HEK293 (cell line): ENCODE data around the gene VPS26C.
A peak's percentile ranks its signal among the peaks of the same experiment; 100 is the strongest.
"Not testable (repeated sequence)": the region's sequence is repeated elsewhere in the genome, so short reads cannot be mapped to it uniquely, and the experiment has no call there.

Experiments
- CTCF ChIA-PET: fragments of 350-600 bp; formaldehyde crosslinking; extraction: SDS; loops from one replicate; lab custom pipeline; 2021; ENCODE audit warnings: antibody characterized with exemption; lab: Yijun Ruan, JAX
- POLR2A ChIA-PET: fragments of 300-600 bp; formaldehyde crosslinking; extraction: SDS; loops from one replicate; lab custom pipeline; 2020; ENCODE audit warnings: antibody characterized with exemption, inconsistent platforms; lab: Yijun Ruan, JAX
- H3K27ac ChIP-seq: fragments of 200-500 bp; sonication (Bioruptor generic); 2 replicates; pipeline ENCODE4 v1.5.1; 2014; ENCODE audit warnings: low read depth, low read length, control low read depth, inconsistent platforms; ENCODE audit errors: extremely low read depth
- H3K36me3 ChIP-seq, 2 experiments: fragments of 200-500 bp in 1 of 2; sonication (Bioruptor generic) in 1 of 2; 1 replicate in 1 of 2; 2 replicates in 1 of 2; pipeline ENCODE4 v1.5.1; 2014 to 2017; ENCODE audit warnings: inconsistent platforms in 2 of 2, low read length in 2 of 2; ENCODE audit not compliant: control insufficient read depth in 2 of 2, insufficient read depth in 1 of 2
- H3K4me1 ChIP-seq: fragments of 200-500 bp; sonication (Bioruptor generic); 2 replicates; pipeline ENCODE4 v1.5.1; 2014; ENCODE audit warnings: mild to moderate bottlenecking, low read length, inconsistent platforms; ENCODE audit not compliant: control insufficient read depth, insufficient read depth
- H3K4me3 ChIP-seq: 2 replicates; pipeline ENCODE4 v1.5.1; 2011; ENCODE audit warnings: low read depth, mild to moderate bottlenecking, control low read depth, low read length, moderate library complexity
- H3K9me3 ChIP-seq: fragments of 200-500 bp; sonication (Bioruptor generic); 2 replicates; pipeline ENCODE4 v1.5.1; 2014; ENCODE audit warnings: low read depth, low read length, inconsistent platforms; ENCODE audit not compliant: control insufficient read depth, insufficient read depth
- KLF8 ChIP-seq: fragments of 450-650 bp; formaldehyde crosslinking; IDR thresholded peaks from 2 replicates; pipeline ENCODE4 v1.5.1; 2016; ENCODE audit warnings: missing biosample characterization, missing genetic modification characterization
- YY1 ChIP-seq: fragments of 450-650 bp; formaldehyde crosslinking; IDR thresholded peaks from 2 replicates; pipeline ENCODE4 v1.5.1; 2018; ENCODE audit warnings: missing biosample characterization, missing genetic modification characterization
- ZNF112 ChIP-seq: fragments of 450-650 bp; formaldehyde crosslinking; IDR thresholded peaks from 2 replicates; pipeline ENCODE4 v1.5.0; 2017; ENCODE audit warnings: missing biosample characterization, missing genetic modification characterization
- ZNF114 ChIP-seq: fragments of 450-650 bp; formaldehyde crosslinking; IDR thresholded peaks from 2 replicates; pipeline ENCODE4 v1.5.0; 2017; ENCODE audit warnings: missing biosample characterization, missing genetic modification characterization
- ZNF184 ChIP-seq: fragments of 450-650 bp; IDR thresholded peaks from 2 replicates; pipeline ENCODE4 v1.5.1; 2018; ENCODE audit warnings: missing biosample characterization, mild to moderate bottlenecking, missing genetic modification characterization
- ZNF335 ChIP-seq: fragments of 450-650 bp; formaldehyde crosslinking; conservative IDR thresholded peaks from 2 replicates; pipeline ENCODE4 v1.5.1; 2016; ENCODE audit warnings: missing biosample characterization, missing genetic modification characterization
- ZNF341 ChIP-seq: fragments of 450-650 bp; formaldehyde crosslinking; IDR thresholded peaks from 2 replicates; pipeline ENCODE4; 2016; ENCODE audit warnings: low read depth, missing biosample characterization, missing genetic modification characterization
- ZNF391 ChIP-seq: fragments of 450-650 bp; formaldehyde crosslinking; IDR thresholded peaks from 2 replicates; pipeline ENCODE4 v1.5.1; 2016; ENCODE audit warnings: low read depth, missing biosample characterization, missing genetic modification characterization, borderline replicate concordance
- ZNF473 ChIP-seq: fragments of 450-650 bp; formaldehyde crosslinking; IDR thresholded peaks from 2 replicates; pipeline ENCODE4 v1.5.1; 2017; ENCODE audit warnings: missing biosample characterization, missing genetic modification characterization
- ZNF521 ChIP-seq: fragments of 450-650 bp; formaldehyde crosslinking; IDR thresholded peaks from 2 replicates; pipeline ENCODE4 v1.5.1; 2017; ENCODE audit warnings: missing biosample characterization, mild to moderate bottlenecking, missing genetic modification characterization
- ZNF707 ChIP-seq: fragments of 450-650 bp; formaldehyde crosslinking; IDR thresholded peaks from 2 replicates; pipeline ENCODE4 v1.5.1; 2016; ENCODE audit warnings: missing biosample characterization, missing genetic modification characterization
- ZNF76 ChIP-seq: fragments of 450-650 bp; formaldehyde crosslinking; IDR thresholded peaks from 2 replicates; pipeline ENCODE4; 2016; ENCODE audit warnings: low read depth, missing biosample characterization, missing genetic modification characterization, borderline replicate concordance
- ZNF768 ChIP-seq: fragments of 450-650 bp; formaldehyde crosslinking; IDR thresholded peaks from 2 replicates; pipeline ENCODE4 v1.5.1; 2018; ENCODE audit warnings: missing biosample characterization, mild to moderate bottlenecking, missing genetic modification characterization
- TF ChIP-seq, protein P1 (sequence below): fragments of 450-650 bp; formaldehyde crosslinking; IDR thresholded peaks from 2 replicates; pipeline ENCODE4 v1.5.1; 2016; ENCODE audit warnings: missing biosample characterization, missing genetic modification characterization
- TF ChIP-seq, protein P2 (sequence below): fragments of 450-650 bp; formaldehyde crosslinking; IDR thresholded peaks from 2 replicates; pipeline ENCODE4 v1.5.1; 2016; ENCODE audit warnings: missing biosample characterization, missing genetic modification characterization
- TF ChIP-seq, protein P3 (sequence below): fragments of 450-650 bp; formaldehyde crosslinking; IDR thresholded peaks from 2 replicates; pipeline ENCODE4 v1.5.1; 2016; ENCODE audit warnings: missing biosample characterization, missing genetic modification characterization
- TF ChIP-seq, protein P4 (sequence below): fragments of 450-650 bp; formaldehyde crosslinking; IDR thresholded peaks from 2 replicates; pipeline ENCODE4 v1.5.1; 2016; ENCODE audit warnings: missing biosample characterization, missing genetic modification characterization
- TF ChIP-seq, protein P5 (sequence below): fragments of 450-650 bp; formaldehyde crosslinking; IDR thresholded peaks from 2 replicates; pipeline ENCODE4 v1.5.1; 2017; ENCODE audit warnings: missing biosample characterization, missing genetic modification characterization
- TF ChIP-seq, protein P6 (sequence below): fragments of 450-650 bp; formaldehyde crosslinking; IDR thresholded peaks from 2 replicates; pipeline ENCODE4 v1.5.1; 2016; ENCODE audit warnings: missing biosample characterization, missing genetic modification characterization, low read depth

The VPS26C gene

DNA sequence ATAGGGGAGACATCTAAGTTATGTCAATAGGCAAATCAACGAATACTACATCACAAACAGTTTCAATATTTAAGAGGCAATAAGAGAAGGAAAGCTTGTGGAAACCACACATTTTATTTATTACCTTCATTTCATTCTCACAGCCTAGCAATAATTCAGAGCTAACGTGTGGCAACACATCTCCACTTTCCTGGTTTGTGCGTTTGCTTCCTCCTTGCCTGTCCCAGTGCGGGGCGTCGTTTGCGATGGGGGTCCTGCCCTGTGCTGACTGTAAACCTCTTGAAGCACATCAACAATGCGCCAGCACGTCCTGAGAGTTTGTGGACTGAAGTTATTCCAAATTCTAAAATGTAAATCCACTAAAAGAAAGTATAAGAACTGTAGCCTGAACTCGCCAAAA is 14.4 kb upstream of the VPS26C start:
- Histone ChIP-seq H3K27ac (no peak overlapping the region), H3K4me3 (no peak overlapping the region), H3K9me3 (no peaks in the 10 kb centered on the region), H3K4me1 (no peaks in the 10 kb centered on the region), H3K36me3 (no peaks in the 10 kb centered on the region)
- CTCF ChIA-PET = no interaction called here
- TF ChIP-seq, protein P1, sequence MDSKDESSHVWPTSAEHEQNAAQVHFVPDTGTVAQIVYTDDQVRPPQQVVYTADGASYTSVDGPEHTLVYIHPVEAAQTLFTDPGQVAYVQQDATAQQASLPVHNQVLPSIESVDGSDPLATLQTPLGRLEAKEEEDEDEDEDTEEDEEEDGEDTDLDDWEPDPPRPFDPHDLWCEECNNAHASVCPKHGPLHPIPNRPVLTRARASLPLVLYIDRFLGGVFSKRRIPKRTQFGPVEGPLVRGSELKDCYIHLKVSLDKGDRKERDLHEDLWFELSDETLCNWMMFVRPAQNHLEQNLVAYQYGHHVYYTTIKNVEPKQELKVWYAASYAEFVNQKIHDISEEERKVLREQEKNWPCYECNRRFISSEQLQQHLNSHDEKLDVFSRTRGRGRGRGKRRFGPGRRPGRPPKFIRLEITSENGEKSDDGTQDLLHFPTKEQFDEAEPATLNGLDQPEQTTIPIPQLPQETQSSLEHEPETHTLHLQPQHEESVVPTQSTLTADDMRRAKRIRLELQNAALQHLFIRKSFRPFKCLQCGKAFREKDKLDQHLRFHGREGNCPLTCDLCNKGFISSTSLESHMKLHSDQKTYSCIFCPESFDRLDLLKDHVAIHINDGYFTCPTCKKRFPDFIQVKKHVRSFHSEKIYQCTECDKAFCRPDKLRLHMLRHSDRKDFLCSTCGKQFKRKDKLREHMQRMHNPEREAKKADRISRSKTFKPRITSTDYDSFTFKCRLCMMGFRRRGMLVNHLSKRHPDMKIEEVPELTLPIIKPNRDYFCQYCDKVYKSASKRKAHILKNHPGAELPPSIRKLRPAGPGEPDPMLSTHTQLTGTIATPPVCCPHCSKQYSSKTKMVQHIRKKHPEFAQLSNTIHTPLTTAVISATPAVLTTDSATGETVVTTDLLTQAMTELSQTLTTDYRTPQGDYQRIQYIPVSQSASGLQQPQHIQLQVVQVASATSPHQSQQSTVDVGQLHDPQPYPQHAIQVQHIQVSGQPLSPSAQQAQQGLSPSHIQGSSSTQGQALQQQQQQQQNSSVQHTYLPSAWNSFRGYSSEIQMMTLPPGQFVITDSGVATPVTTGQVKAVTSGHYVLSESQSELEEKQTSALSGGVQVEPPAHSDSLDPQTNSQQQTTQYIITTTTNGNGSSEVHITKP (tag by site-specific recombination) = peak; percentile 26; the same call in 1 of the 2 replicates
- no peak for TF ChIP-seq ZNF341 (tag by site-specific recombination)
- no peak for TF ChIP-seq ZNF521
- no peak for TF ChIP-seq ZNF768 (tag by site-specific recombination)
- no peak for TF ChIP-seq ZNF114
- TF ChIP-seq YY1 = no peak
- TF ChIP-seq ZNF335 = peak; percentile 59; the same call in 1 of the 2 replicates
- POLR2A ChIA-PET = interaction anchor here (0.6 to 1.2 kb wide), 3 partner anchors 13 to 43 kb away, joined by 3 to 6 read pairs (median 5); partner anchors contain the start of gene VPS26C

DNA sequence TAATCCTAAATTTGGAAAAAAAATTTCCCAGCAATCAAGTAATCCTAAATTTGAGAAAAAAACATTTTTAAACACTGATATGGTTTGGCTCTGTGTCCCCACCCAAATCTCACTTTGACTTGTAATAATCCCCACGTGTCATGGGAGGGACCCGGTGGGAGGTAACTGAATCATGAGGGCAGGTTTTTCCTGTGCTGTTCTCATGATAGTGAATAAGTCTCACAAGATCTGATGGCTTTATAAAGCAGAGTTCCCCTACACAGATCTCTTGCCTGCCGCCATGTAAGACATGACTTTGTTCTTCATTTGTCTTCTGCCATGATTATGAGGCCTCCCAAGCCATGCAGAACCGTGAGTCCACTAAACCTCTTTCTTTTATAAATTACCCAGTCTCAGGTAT is 12.1 kb upstream of the VPS26C start:
- CTCF ChIA-PET, H3K4me3 ChIP-seq, H3K4me1 ChIP-seq, H3K36me3 ChIP-seq, H3K27ac ChIP-seq, H3K9me3 ChIP-seq, POLR2A ChIA-PET: not testable (repeated sequence)
- TF ChIP-seq, protein P2, sequence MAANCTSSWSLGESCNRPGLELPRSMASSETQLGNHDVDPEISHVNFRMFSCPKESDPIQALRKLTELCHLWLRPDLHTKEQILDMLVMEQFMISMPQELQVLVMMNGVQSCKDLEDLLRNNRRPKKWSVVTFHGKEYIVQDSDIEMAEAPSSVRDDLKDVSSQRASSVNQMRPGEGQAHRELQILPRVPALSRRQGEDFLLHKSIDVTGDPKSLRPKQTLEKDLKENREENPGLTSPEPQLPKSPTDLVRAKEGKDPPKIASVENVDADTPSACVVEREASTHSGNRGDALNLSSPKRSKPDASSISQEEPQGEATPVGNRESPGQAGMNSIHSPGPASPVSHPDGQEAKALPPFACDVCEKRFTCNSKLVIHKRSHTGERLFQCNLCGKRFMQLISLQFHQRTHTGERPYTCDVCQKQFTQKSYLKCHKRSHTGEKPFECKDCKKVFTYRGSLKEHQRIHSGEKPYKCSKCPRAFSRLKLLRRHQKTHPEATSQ (tag by site-specific recombination) = peak; percentile 55; the same call in 1 of the 2 replicates

DNA sequence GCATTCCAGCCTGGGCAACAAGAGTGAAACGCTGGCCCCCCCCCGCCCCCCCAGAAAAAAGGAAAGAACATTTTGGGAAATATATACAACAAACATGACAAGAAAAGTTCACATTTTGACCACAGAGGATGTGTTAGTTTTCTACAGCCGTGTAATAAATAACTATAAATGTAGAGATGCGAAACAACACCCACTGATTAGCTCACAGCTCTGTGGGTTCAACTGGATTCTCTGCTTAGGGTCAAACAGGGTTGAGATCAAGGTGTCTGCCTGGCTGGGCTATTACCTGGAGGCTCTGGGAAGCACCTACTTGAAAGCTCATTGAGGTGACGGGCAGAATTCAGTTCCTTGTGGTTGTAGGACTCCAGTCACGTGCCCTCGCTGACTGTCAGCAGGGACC is 11.1 kb upstream of the VPS26C start:
- Histone ChIP-seq H3K9me3 (no peaks in the 10 kb centered on the region), H3K36me3 (no peaks in the 10 kb centered on the region), H3K4me1 (no peaks in the 10 kb centered on the region), H3K4me3 (no peak overlapping the region), H3K27ac (no peak overlapping the region)
- ChIA-PET POLR2A (interaction anchor here (0.8 kb wide), 1 partner anchor 31 kb away, joined by 3 read pairs; no protein-coding TSS in a partner anchor), CTCF (interaction anchor here (0.7 kb wide), 1 partner anchor 120 kb away, joined by 4 read pairs; no protein-coding TSS in a partner anchor)
- no peak for TF ChIP-seq ZNF184
- TF ChIP-seq ZNF391 = no peak
- TF ChIP-seq, protein P3, sequence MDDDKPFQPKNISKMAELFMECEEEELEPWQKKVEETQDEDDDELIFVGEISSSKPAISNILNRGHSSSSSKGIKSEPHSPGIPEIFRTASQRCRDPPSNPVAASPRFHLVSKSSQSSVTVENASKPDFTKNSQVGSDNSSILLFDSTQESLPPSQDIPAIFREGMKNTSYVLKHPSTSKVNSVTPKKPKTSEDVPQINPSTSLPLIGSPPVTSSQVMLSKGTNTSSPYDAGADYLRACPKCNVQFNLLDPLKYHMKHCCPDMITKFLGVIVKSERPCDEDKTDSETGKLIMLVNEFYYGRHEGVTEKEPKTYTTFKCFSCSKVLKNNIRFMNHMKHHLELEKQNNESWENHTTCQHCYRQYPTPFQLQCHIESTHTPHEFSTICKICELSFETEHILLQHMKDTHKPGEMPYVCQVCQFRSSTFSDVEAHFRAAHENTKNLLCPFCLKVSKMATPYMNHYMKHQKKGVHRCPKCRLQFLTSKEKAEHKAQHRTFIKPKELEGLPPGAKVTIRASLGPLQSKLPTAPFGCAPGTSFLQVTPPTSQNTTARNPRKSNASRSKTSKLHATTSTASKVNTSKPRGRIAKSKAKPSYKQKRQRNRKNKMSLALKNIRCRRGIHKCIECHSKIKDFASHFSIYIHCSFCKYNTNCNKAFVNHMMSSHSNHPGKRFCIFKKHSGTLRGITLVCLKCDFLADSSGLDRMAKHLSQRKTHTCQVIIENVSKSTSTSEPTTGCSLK (tag by site-specific recombination) = no peak
- TF ChIP-seq, protein P4, sequence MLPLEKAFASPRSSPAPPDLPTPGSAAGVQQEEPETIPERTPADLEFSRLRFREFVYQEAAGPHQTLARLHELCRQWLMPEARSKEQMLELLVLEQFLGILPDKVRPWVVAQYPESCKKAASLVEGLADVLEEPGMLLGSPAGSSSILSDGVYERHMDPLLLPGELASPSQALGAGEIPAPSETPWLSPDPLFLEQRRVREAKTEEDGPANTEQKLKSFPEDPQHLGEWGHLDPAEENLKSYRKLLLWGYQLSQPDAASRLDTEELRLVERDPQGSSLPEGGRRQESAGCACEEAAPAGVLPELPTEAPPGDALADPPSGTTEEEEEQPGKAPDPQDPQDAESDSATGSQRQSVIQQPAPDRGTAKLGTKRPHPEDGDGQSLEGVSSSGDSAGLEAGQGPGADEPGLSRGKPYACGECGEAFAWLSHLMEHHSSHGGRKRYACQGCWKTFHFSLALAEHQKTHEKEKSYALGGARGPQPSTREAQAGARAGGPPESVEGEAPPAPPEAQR (tag by site-specific recombination) = no peak
- TF ChIP-seq KLF8 (tag by site-specific recombination) = no peak
- TF ChIP-seq, protein P5, sequence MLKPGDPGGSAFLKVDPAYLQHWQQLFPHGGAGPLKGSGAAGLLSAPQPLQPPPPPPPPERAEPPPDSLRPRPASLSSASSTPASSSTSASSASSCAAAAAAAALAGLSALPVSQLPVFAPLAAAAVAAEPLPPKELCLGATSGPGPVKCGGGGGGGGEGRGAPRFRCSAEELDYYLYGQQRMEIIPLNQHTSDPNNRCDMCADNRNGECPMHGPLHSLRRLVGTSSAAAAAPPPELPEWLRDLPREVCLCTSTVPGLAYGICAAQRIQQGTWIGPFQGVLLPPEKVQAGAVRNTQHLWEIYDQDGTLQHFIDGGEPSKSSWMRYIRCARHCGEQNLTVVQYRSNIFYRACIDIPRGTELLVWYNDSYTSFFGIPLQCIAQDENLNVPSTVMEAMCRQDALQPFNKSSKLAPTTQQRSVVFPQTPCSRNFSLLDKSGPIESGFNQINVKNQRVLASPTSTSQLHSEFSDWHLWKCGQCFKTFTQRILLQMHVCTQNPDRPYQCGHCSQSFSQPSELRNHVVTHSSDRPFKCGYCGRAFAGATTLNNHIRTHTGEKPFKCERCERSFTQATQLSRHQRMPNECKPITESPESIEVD (tag by site-specific recombination) = no peak
- TF ChIP-seq, protein P6, sequence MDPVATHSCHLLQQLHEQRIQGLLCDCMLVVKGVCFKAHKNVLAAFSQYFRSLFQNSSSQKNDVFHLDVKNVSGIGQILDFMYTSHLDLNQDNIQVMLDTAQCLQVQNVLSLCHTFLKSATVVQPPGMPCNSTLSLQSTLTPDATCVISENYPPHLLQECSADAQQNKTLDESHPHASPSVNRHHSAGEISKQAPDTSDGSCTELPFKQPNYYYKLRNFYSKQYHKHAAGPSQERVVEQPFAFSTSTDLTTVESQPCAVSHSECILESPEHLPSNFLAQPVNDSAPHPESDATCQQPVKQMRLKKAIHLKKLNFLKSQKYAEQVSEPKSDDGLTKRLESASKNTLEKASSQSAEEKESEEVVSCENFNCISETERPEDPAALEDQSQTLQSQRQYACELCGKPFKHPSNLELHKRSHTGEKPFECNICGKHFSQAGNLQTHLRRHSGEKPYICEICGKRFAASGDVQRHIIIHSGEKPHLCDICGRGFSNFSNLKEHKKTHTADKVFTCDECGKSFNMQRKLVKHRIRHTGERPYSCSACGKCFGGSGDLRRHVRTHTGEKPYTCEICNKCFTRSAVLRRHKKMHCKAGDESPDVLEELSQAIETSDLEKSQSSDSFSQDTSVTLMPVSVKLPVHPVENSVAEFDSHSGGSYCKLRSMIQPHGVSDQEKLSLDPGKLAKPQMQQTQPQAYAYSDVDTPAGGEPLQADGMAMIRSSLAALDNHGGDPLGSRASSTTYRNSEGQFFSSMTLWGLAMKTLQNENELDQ (tag by site-specific recombination) = no peak
- TF ChIP-seq ZNF112 (tag by site-specific recombination) = no peak
- no peak for TF ChIP-seq ZNF473 (tag by site-specific recombination)
- no peak for TF ChIP-seq ZNF707
- no peak for TF ChIP-seq ZNF76
